OCI-LY1 (cell line): Measurements from ENCODE around the gene ATG14.
"Not testable (repeated sequence)": the region's sequence is repeated elsewhere in the genome, so short reads cannot be mapped to it uniquely, and the experiment has no call there.

Experiments used
- H2AFZ ChIP-seq: fragments of 200-600 bp; sonication (generic), shearing (Covaris generic); 2 replicates; pipeline ENCODE4 v1.6.0; 2014; ENCODE audit warnings: antibody characterized with exemption, mild to moderate bottlenecking, low read length
- H3F3A ChIP-seq: fragments of 200-600 bp; sonication (generic), shearing (Covaris generic); 2 replicates; pipeline ENCODE4 v1.6.0; 2014; ENCODE audit warnings: mild to moderate bottlenecking, antibody characterized with exemption, low read length, moderate library complexity; ENCODE audit not compliant: insufficient read depth
- H3K27ac ChIP-seq: fragments of 200-600 bp; sonication (generic); 2 replicates; pipeline ENCODE4 v1.5.1; 2014; ENCODE audit warnings: low read length, mixed run types, mild to moderate bottlenecking, low read depth; ENCODE audit not compliant: poor library complexity, severe bottlenecking
- H3K27me3 ChIP-seq: fragments of 200-600 bp; sonication (generic); 2 replicates; pipeline ENCODE4 v1.6.0; 2014; ENCODE audit warnings: antibody characterized with exemption, mild to moderate bottlenecking, low read length, moderate library complexity; ENCODE audit not compliant: insufficient read depth
- H3K36me3 ChIP-seq: fragments of 200-600 bp; sonication (generic); 2 replicates; pipeline ENCODE4 v1.6.1; 2014; ENCODE audit warnings: mild to moderate bottlenecking, antibody characterized with exemption, low read length, moderate library complexity, mixed read lengths; ENCODE audit not compliant: insufficient read depth
- H3K4me1 ChIP-seq: fragments of 200-600 bp; sonication (generic); 2 replicates; pipeline ENCODE4 v1.5.1; 2014; ENCODE audit warnings: mild to moderate bottlenecking, low read length, moderate library complexity; ENCODE audit not compliant: insufficient read depth, severe bottlenecking
- H3K4me2 ChIP-seq: fragments of 200-600 bp; sonication (generic), shearing (Covaris generic); 2 replicates; pipeline ENCODE4 v1.6.1; 2014; ENCODE audit warnings: low read length
- H3K4me3 ChIP-seq: fragments of 200-600 bp; sonication (generic); 2 replicates; pipeline ENCODE4 v1.5.1; 2014; ENCODE audit warnings: low read length, low read depth, mild to moderate bottlenecking, mixed read lengths; ENCODE audit not compliant: poor library complexity, severe bottlenecking
- H3K79me2 ChIP-seq: fragments of 200-600 bp; shearing (Covaris generic); 2 replicates; pipeline ENCODE4 v1.6.1; 2016; ENCODE audit warnings: mixed run types, low read length, mixed read lengths; ENCODE audit not compliant: insufficient read depth
- H3K9ac ChIP-seq: fragments of 200-600 bp; sonication (generic), shearing (Covaris generic); 2 replicates; pipeline ENCODE4 v1.6.1; 2014; ENCODE audit warnings: mild to moderate bottlenecking, low read length, mixed read lengths
- H3K9me2 ChIP-seq: fragments of 200-600 bp; sonication (generic), shearing (Covaris generic); 2 replicates; pipeline ENCODE4 v1.6.1; 2014; ENCODE audit warnings: low read depth, mild to moderate bottlenecking, low read length, mixed read lengths
- H3K9me3 ChIP-seq: fragments of 200-600 bp; shearing (Covaris generic); 2 replicates; pipeline ENCODE4 v1.6.1; 2014; ENCODE audit warnings: low read length, mixed read lengths
- H4K20me1 ChIP-seq: fragments of 200-600 bp; sonication (generic), shearing (Covaris generic); 2 replicates; pipeline ENCODE4 v1.6.0; 2016; ENCODE audit warnings: mild to moderate bottlenecking, low read length; ENCODE audit not compliant: insufficient read depth
- EZH2 ChIP-seq: fragments of 200-600 bp; sonication (generic), shearing (Covaris generic); IDR thresholded peaks from 2 replicates; pipeline ENCODE4 v1.8.0; 2017; ENCODE audit warnings: borderline replicate concordance, mixed run types, mild to moderate bottlenecking, antibody characterized with exemption, low read length, moderate library complexity, mixed read lengths
- TF ChIP-seq, protein P1 (sequence below): fragments of 200-600 bp; sonication (generic), shearing (Covaris generic); IDR thresholded peaks from 2 replicates; pipeline ENCODE4 v1.5.1; 2017; ENCODE audit warnings: mild to moderate bottlenecking, antibody characterized with exemption, low read length, moderate library complexity, mixed read lengths

ATG14 gene

DNA sequence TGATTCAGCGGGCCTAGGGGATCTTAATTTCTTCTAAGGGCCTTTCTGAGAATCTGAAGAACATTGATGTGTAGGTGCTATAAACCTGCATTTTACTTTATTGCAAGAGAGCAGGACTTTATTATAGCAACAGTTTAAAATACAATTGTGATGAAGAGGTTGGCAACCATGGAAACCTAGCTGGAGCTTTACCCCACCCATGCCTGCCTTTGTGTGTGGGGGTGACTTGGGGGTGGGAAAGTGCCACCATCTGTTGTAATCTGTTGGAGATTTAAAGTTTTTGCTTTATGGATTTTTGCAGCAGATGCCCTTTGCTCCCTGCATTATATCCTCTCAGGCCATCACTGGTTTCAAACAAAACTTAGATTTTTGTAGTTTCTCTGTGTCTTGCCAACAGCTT is 64.6 kb downstream of the ATG14 start:
- Histone ChIP-seq H4K20me1 (no peaks in the 10 kb centered on the region), H3K4me1 (peaks cover 23% of the 10 kb centered on the region), H3K27ac (no peak overlapping the region), H3K27me3 (no peaks in the 10 kb centered on the region), H2AFZ (no peak overlapping the region), H3K4me3 (no peak overlapping the region), H3K79me2 (peaks cover 5% of the 10 kb centered on the region; the same call in 1 of the 2 replicates), H3K36me3 (peaks cover 19% of the 10 kb centered on the region; the same call in 1 of the 2 replicates), H3K9me3 (no peaks in the 10 kb centered on the region), H3F3A (no peaks in the 10 kb centered on the region), H3K4me2 (no peak overlapping the region), H3K9me2 (no peaks in the 10 kb centered on the region), H3K9ac (no peak overlapping the region)
- TF ChIP-seq, protein P1, sequence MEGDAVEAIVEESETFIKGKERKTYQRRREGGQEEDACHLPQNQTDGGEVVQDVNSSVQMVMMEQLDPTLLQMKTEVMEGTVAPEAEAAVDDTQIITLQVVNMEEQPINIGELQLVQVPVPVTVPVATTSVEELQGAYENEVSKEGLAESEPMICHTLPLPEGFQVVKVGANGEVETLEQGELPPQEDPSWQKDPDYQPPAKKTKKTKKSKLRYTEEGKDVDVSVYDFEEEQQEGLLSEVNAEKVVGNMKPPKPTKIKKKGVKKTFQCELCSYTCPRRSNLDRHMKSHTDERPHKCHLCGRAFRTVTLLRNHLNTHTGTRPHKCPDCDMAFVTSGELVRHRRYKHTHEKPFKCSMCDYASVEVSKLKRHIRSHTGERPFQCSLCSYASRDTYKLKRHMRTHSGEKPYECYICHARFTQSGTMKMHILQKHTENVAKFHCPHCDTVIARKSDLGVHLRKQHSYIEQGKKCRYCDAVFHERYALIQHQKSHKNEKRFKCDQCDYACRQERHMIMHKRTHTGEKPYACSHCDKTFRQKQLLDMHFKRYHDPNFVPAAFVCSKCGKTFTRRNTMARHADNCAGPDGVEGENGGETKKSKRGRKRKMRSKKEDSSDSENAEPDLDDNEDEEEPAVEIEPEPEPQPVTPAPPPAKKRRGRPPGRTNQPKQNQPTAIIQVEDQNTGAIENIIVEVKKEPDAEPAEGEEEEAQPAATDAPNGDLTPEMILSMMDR = no peak
- no peak for TF ChIP-seq EZH2

DNA sequence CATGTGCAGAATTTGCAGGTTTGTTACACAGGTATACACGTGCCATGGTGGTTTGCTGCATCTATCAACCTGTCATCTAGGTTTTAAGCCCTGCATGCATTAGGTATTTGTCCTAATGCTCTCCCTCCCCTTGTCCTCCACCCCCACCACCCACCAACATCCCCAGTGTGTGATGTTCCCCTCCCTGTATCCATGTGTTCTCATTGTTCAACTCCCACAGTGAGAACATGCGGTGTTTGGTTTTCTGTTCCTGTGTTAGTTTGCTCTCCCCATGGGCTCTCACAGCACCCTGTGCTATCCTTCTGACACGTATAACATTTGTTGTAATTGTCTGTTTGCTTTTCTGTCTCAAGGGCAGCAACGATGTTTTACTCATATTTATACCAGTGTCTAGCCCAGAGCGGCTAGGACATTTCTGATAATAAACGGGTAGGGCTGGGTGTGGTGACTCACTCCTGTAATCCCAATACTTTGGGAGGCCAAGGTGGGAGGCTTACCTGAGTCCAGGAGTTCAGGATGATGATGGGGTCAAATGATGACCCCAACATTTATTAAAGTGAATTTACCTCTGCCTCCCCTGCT is 67.0 kb downstream of the ATG14 start:
- Histone ChIP-seq H3K4me1 (peaks cover 22% of the 10 kb centered on the region), H3K79me2 (peaks cover 13% of the 10 kb centered on the region)
- H3K4me2 ChIP-seq, H3K9me2 ChIP-seq, H3K9ac ChIP-seq, H3K36me3 ChIP-seq, H3K27ac ChIP-seq, H3K9me3 ChIP-seq, H3K4me3 ChIP-seq, H3K27me3 ChIP-seq, H3F3A ChIP-seq, H4K20me1 ChIP-seq, H2AFZ ChIP-seq: not testable (repeated sequence)

DNA sequence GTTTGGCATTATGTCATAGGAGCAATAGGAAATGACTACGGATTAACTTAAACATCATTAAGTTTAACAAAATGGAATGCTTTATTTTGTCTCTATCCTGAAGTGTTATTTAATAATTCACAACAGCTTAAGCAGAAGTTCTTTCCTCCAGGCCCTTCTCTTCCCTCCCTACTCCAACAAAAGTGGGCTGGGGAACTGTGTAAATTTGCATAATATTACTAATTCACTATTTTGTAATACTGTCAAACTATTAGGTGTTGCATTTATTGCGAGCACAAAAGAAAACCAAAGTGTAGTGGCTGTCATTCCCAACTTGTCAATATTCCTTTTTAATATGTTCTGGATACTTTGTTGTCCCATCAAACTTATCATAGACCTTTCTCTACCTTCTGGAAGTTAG is 69.8 kb downstream of the ATG14 start:
- Histone ChIP-seq H3K27me3 (no peaks in the 10 kb centered on the region), H3K79me2 (peaks cover 21% of the 10 kb centered on the region)

DNA sequence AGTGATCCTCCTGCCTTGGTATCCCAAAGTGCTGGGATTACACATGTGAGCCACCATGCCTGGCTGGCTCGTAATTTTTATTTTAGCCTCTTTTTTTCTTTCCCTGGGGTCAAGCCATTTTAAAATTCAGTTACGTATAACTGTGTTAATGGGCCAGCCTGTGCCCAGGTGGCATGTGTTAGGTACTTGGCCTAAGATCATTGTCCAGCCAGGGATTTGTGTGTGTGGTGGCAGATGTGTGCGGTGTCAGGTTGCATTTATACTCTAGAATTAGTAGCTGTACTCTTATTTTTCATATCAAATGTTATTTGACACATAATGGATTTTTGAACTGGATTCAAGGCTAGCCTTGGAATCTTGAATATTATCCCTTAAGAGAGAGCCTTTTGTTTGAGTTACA is 71.1 kb downstream of the ATG14 start:
- Histone ChIP-seq H3K9ac (no peak overlapping the region), H2AFZ (no peak overlapping the region), H3K36me3 (no peaks in the 10 kb centered on the region), H3K4me3 (no peak overlapping the region), H3K27me3 (no peaks in the 10 kb centered on the region), H3F3A (no peaks in the 10 kb centered on the region), H3K4me2 (no peak overlapping the region), H3K9me3 (no peaks in the 10 kb centered on the region), H3K9me2 (no peaks in the 10 kb centered on the region), H3K4me1 (peaks cover 7% of the 10 kb centered on the region), H3K79me2 (peaks cover 27% of the 10 kb centered on the region), H3K27ac (no peak overlapping the region), H4K20me1 (no peaks in the 10 kb centered on the region)
- TF ChIP-seq, protein P1 = no peak

More for the DNA sequence above, 69.8 kb downstream of the ATG14 start:
- Histone ChIP-seq H3K4me3 (no peak overlapping the region), H3K4me1 (peaks cover 7% of the 10 kb centered on the region), H4K20me1 (no peaks in the 10 kb centered on the region), H3K9me2 (no peaks in the 10 kb centered on the region), H3K36me3 (no peaks in the 10 kb centered on the region), H3F3A (no peaks in the 10 kb centered on the region), H3K4me2 (no peak overlapping the region), H2AFZ (no peak overlapping the region), H3K9ac (no peak overlapping the region), H3K27ac (no peak overlapping the region), H3K9me3 (no peaks in the 10 kb centered on the region)
- TF ChIP-seq, protein P1 = no peak
